Heart right ventricle (tissue), 16 donors: ENCODE results near the gene LILRB2. TPM values are rescaled to one million over a fixed set of nuclear protein-coding genes. Genes with fewer than 3 reads are reported as not detected.

ENCODE experiments used
- ATAC-seq, 8 donors: fragments of 200-7000 bp; cut with Tn5 transposase; one replicate each; pipeline ENCODE4 v1.9.1; 2020; ENCODE audit warnings: mild to moderate bottlenecking in 8 of 8, moderate library complexity in 8 of 8, moderate number of reproducible peaks in 1 of 8
- DNase-seq, 2 donors: peaks; one replicate each; pipeline ENCODE4 v3.0.0-alpha.2; 2020
- H3K27ac ChIP-seq, 10 donors: fragments of 200-600 bp; sonication (generic) in 2 of 10; one replicate each; pipeline versions ENCODE4 v1.5.0 to v1.8.0; 2020 to 2022; ENCODE audit warnings: mild to moderate bottlenecking in 3 of 10
- H3K27me3 ChIP-seq, 7 donors: fragments of 200-600 bp; one replicate each; pipeline ENCODE4 v1.8.0; 2021 to 2022; ENCODE audit warnings: mild to moderate bottlenecking in 2 of 7
- H3K36me3 ChIP-seq, 9 donors: fragments of 200-600 bp; sonication (generic) in 1 of 9; one replicate each; pipeline versions ENCODE4 v1.5.0 to v1.8.0; 2020 to 2022; ENCODE audit warnings: mild to moderate bottlenecking in 2 of 9
- H3K4me1 ChIP-seq, 9 donors: fragments of 200-600 bp; sonication (generic) in 1 of 9; one replicate each; pipeline versions ENCODE4 v1.5.0 to v1.8.0; 2020 to 2022; ENCODE audit warnings: mild to moderate bottlenecking in 4 of 9
- H3K4me3 ChIP-seq, 10 donors: fragments of 200-600 bp; sonication (generic) in 2 of 10; one replicate each; pipeline versions ENCODE4 v1.5.0 to v1.8.0; 2020 to 2022; ENCODE audit warnings: mild to moderate bottlenecking in 7 of 10, moderate library complexity in 2 of 10
- H3K9me3 ChIP-seq, 11 donors: fragments of 200-600 bp in 10 of 11; sonication (generic) in 2 of 11; one replicate each; pipeline versions ENCODE4 v1.5.0 to v1.8.0; 2013 to 2022; ENCODE audit warnings: mild to moderate bottlenecking in 2 of 11, control low read depth in 1 of 11, moderate library complexity in 1 of 11
- CTCF ChIP-seq, 9 donors: fragments of 200-600 bp; sonication (generic) in 2 of 9; IDR thresholded peaks; one replicate each; pipeline versions ENCODE4 v1.5.0 to v1.8.0; 2021 to 2022; ENCODE audit warnings: antibody characterized with exemption in 9 of 9, mild to moderate bottlenecking in 5 of 9, moderate library complexity in 1 of 9
- WGBS, 2 donors: extraction: QIAGEN DNeasy Blood & Tissue Kit; methylation state at CpG; one replicate each; pipeline ENCODE4 v1.1.7; 2013; ENCODE audit warnings: inconsistent platforms in 1 of 2; 5-methylcytosine and 5-hydroxymethylcytosine counted together
- intact Hi-C, 10 donors: fragments of 100-400 bp; cut with DNase I; formaldehyde crosslinking; loops; one replicate each; pipeline versions ENCODE4 v1.11.1 to v1.14.2; 2022
- polyA plus RNA-seq, 2 donors: library from polyadenylated mRNA; stranded (reverse); fragments of 200-250 nt; gene quantifications; one replicate each; pipeline ENCODE4 v1.2.3, GENCODE V29; 2013
- total RNA-seq, 10 donors: library from RNA; stranded (reverse); fragmentation: NEBNext Ultra II Directional in 3 of 10; extraction: Animal tissue kit (Norgen Biotek cat#: 25700) in 3 of 10; gene quantifications; one replicate each; pipeline versions ENCODE4 v1.2.1 to v1.2.4, GENCODE V29; 2021 to 2023
- donor health status: Arrhythmogenic right ventricular cardiomyopathy.
- donor health status: ischemic (EF 13 %, LVEDD 7.1; RV severe dilation, severe dysfunction).
- donor health status: healthy with polysubstance abuse.
- donor health status: DM: no; HTN: yes; CAD: no.
- donor health status: DM: no; HTN: no; CAD: no.
- donor health status: ischemic (EF 25% LVEDD 6.9; RV normal size, moderate dysfunction).
- donor health status: ischemic (EF 25% LVEDD 5.7; RV mildly dilated, moderate dysfunction).
- donor health status: healthy.
- donor health status: DM: yes; HTN: yes; CAD: no.
- donor health status: Ischemic cardiomyopathy.
- donor health status: ischemic (EF 35%, LVEDD 5.7; RV mildly dilated, moderate dysfunction).
- donor health status: nonischemic (EF 11% LVEDD 7.7; RV severe dilation, severe dysfunction).
- donor health status: DM: yes; HTN: yes; CAD: no.
- donor health status: PGD.
- donor health status: ischemic (EF 29% LVEDD 5.4; RV normal size, mild dysfunction).
- donor health status: nonischemic (EF 23%, LVEDD 6.1; RV moderate dilation, normal function).

Gene LILRB2
- total and polyA plus RNA-seq, 12 donors: 1.1 to 20.1 (median 2.4) TPM

- H3K36me3 ChIP-seq: no peaks in the 10 kb centered on the region
- H3K27me3 ChIP-seq: peaks cover 0 to 66% (median 55%) of the 10 kb centered on the region in 7 donors
- WGBS, 2 donors: 60 to 64% methylated on average over 23 of the region's 23 CpGs
- intact Hi-C loops: no loop called here
- DNase-seq (no peak), ATAC-seq (no peak)
- H3K4me1 ChIP-seq: peaks cover 0 to 16% (median 0%) of the 10 kb centered on the region in 9 donors
- H3K27ac ChIP-seq: no peak overlapping the region
- no peaks in the 10 kb centered on the region for H3K9me3 ChIP-seq
- no peak for TF ChIP-seq CTCF (IDR thresholded peaks at IDR 0.05)
- no peak overlapping the region for H3K4me3 ChIP-seq
Observed at GRCh38 chr19:54253331-54254194, 27.3 kb downstream of the LILRB2 start.

GRCh38 chr19:54252845-54253244 is 28.1 kb downstream of the LILRB2 start:
- H3K9me3 ChIP-seq: no peaks in the 10 kb centered on the region
- H3K27ac ChIP-seq: no peak overlapping the region
- 77 to 78% methylated on average over 11 of the region's 11 CpGs for WGBS, 2 donors
- no peaks in the 10 kb centered on the region for H3K36me3 ChIP-seq
- TF ChIP-seq CTCF (IDR thresholded peaks at IDR 0.05): no peak
- ATAC-seq: no peak
- peaks cover 0 to 22% (median 0%) of the 10 kb centered on the region in 9 donors for H3K4me1 ChIP-seq
- DNase-seq: no peak
- H3K4me3 ChIP-seq: no peak overlapping the region
- intact Hi-C loops: no loop called here
- H3K27me3 ChIP-seq: peaks cover 0 to 64% (median 55%) of the 10 kb centered on the region in 7 donors

GRCh38 chr19:54252243-54252642 is 28.7 kb downstream of the LILRB2 start:
- H3K27me3 ChIP-seq: peaks cover 0 to 59% (median 51%) of the 10 kb centered on the region in 7 donors
- no peak overlapping the region for H3K27ac ChIP-seq
- TF ChIP-seq CTCF (IDR thresholded peaks at IDR 0.05): no peak
- DNase-seq: no peak
- H3K9me3 ChIP-seq: no peaks in the 10 kb centered on the region
- H3K4me1 ChIP-seq: peaks cover 0 to 27% (median 0%) of the 10 kb centered on the region in 9 donors
- WGBS, 2 donors: 72 to 73% methylated on average over 9 of the region's 9 CpGs
- no peaks in the 10 kb centered on the region for H3K36me3 ChIP-seq
- no peak overlapping the region for H3K4me3 ChIP-seq
- no peak for ATAC-seq
- intact Hi-C loops: no loop called here

- ATAC-seq: peak; percentile 73 to 87 (median 80)
- H3K27ac ChIP-seq: peak overlapping the region in 2 of 10 donors; percentile 64 to 88
- peak in 1 of 2 donors; percentile 33 for DNase-seq
Observed at GRCh38 chr19:54248016-54248601, 32.8 kb downstream of the LILRB2 start.

More at GRCh38 chr19:54248016-54248601, 32.8 kb downstream of the LILRB2 start:
- 61 to 62% methylated on average over 8 of the region's 8 CpGs for WGBS, 2 donors
- Histone ChIP-seq H3K9me3 (no peaks in the 10 kb centered on the region), H3K4me1 (peaks cover 0 to 24% (median 0%) of the 10 kb centered on the region in 9 donors), H3K27me3 (peaks cover 0 to 21% (median 12%) of the 10 kb centered on the region in 7 donors), H3K4me3 (no peak overlapping the region), H3K36me3 (no peaks in the 10 kb centered on the region)
- intact Hi-C loops: no loop called here
- TF ChIP-seq CTCF (IDR thresholded peaks at IDR 0.05): no peak
